Measurements from ENCODE around the gene ASTN2. TPM values are rescaled to one million over a fixed set of nuclear protein-coding genes. Genes with fewer than 3 reads are reported as not detected.

Gene ASTN2
- total and polyA plus RNA-seq, 9 of the 15 experiments (the other 6 are each of a cell fraction or from before 2014, with no cell fraction given), result 0.56 to 3.5 (median 1.9) TPM

- ATAC-seq, result no peak
- Histone ChIP-seq H3K27ac (ENCODE audit: extremely low read depth, low read depth, low read length) (no peak overlapping the region), H3K4me1 (replicated peaks in 1 of 2; ENCODE audit: control insufficient read depth in 2 of 2, insufficient read depth in 2 of 2, low read length in 2 of 2) (no peaks in the 10 kb centered on the region), H3K9me1 (ENCODE audit: control insufficient read depth, insufficient read depth, low read length) (no peaks in the 10 kb centered on the region), H3K36me3 (ENCODE audit: control insufficient read depth, insufficient read depth, low read length) (no peaks in the 10 kb centered on the region), H3K79me2 (ENCODE audit: control insufficient read depth, insufficient read depth, low read length) (no peaks in the 10 kb centered on the region), H3K9ac (ENCODE audit: insufficient read depth in 1 of 2, low read depth in 2 of 2, low read length in 2 of 2) (no peak overlapping the region), H4K20me1 (replicated peaks; ENCODE audit: control insufficient read depth, insufficient read depth, low read length) (no peaks in the 10 kb centered on the region), H3K27me3 (ENCODE audit: control insufficient read depth in 2 of 2, insufficient read depth in 2 of 2, low read length in 2 of 2) (no peaks in the 10 kb centered on the region), H3K9me3 (replicated peaks; ENCODE audit: control insufficient read depth, insufficient read depth, low read depth, low read length) (no peaks in the 10 kb centered on the region; the same call in 1 of the 2 replicates), H3K4me3 (no peak overlapping the region), H2AFZ (ENCODE audit: low read depth, low read length) (no peak overlapping the region), H3K4me2 (ENCODE audit: insufficient read depth, low read length) (no peak overlapping the region)
- in situ Hi-C loops (cut with MboI), result no loop called here
- no peak for DNase-seq (ENCODE audit: extremely low read depth in 1 of 4, low spot score in 3 of 4)
- 0% methylated on average over 14 of the region's 14 CpGs for WGBS (ENCODE audit: insufficient coverage, low coverage, missing lambda C conversion rate)
- no peak for TF ChIP-seq MECOM (CRISPR knock-in tag; IDR thresholded peaks at IDR 0.05)
- no peak for TF ChIP-seq HDAC1 (IDR thresholded peaks at IDR 0.05)
- no peak for TF ChIP-seq CLOCK (CRISPR knock-in tag; IDR thresholded peaks at IDR 0.05; ENCODE audit: borderline replicate concordance)
- no peak for TF ChIP-seq XRCC5 (IDR thresholded peaks at IDR 0.05; ENCODE audit: low read depth, low read length)
- TF ChIP-seq FOS (IDR thresholded peaks at IDR 0.05; ENCODE audit: extremely low read depth, insufficient read length), result no peak
- TF ChIP-seq ILF3 (IDR thresholded peaks at IDR 0.05; ENCODE audit: borderline replicate concordance), result no peak
- no peak for TF ChIP-seq ZNF263 (CRISPR knock-in tag; IDR thresholded peaks at IDR 0.05; ENCODE audit: borderline replicate concordance)
- TF ChIP-seq MAFG (tag; conservative IDR thresholded peaks at IDR 0.05), result no peak
- no peak for TF ChIP-seq KLF1 (tag; IDR thresholded peaks at IDR 0.05)
- no peak for TF ChIP-seq ZNF347 (CRISPR knock-in tag; IDR thresholded peaks at IDR 0.05; ENCODE audit: low read depth)
- TF ChIP-seq GATA2 (CRISPR knock-in tag; IDR thresholded peaks at IDR 0.05), result no peak
- TF ChIP-seq EHMT2 (IDR thresholded peaks at IDR 0.05), result no peak
- TF ChIP-seq POLR2H (tag; IDR thresholded peaks at IDR 0.05; ENCODE audit: low read depth), result no peak
- no TSS peak for BruUV-seq (replicated peaks)
- intact Hi-C loops (cut with micrococcal nuclease), result no loop called here
- CTCF ChIA-PET (ENCODE audit: low intra/inter-chr PET ratio), result no interaction called here
- POLR2A ChIA-PET, result interaction anchor here (0.6 to 0.7 kb wide), 2 partner anchors 32 to 123 kb away, joined by 3 read pairs; no protein-coding TSS in a partner anchor
- no peak for FAIRE-seq
Observed at GRCh38 chr9:117290856-117291622, 123.8 kb downstream of the ASTN2 start.

Measured in K562 (cell line).